ENCODE results near the gene SIL1.

DNA sequence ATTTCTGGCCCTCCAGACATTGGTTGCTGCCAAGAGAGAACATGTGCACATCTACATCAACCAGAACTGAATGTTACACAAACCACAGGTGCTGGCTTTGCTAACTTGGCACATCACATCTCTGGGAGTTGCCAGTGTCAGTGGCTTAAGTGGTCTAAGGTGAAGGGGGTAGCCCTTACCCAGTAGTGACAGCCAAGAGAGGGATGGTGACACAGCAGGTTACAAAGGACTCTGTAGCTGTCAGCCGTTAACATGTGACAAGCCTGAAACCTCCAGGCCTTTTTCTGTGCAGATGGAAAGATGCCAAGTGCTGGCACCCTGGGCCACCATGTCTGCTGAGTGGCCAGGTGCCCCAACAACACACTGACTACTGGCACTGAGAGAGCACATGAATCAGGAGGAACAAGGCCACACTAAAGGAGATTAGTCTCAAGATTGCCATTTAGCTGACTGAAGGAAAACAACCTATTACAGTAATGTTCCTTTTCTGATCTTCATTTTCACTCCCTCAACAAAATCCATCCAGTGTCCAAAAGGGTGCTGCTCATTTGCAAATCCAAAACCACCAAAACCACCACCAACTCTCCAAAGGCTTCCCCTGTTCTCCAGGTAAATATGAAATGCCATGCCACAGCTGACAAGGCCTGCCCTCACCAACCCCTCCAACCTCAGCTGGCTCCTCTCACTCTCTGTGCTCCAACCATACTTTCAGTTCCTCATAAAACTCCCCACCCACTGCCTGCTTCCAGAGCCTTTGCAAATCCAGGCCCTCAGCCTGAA, 20.2 kb downstream of the SIL1 start:
- TF ChIP-seq FOSL1 (IDR thresholded peaks at IDR 0.05; ENCODE audit: insufficient read depth, low read depth, low read length) (no peak), POLR2A (IDR thresholded peaks at IDR 0.05; ENCODE audit: control extremely low read depth in 1 of 2, low read depth in 2 of 2, low read length in 2 of 2) (no peak), RAD21 (IDR thresholded peaks at IDR 0.05 in 1 of 2, conservative IDR thresholded peaks at IDR 0.05 in 1 of 2; ENCODE audit: low read depth in 2 of 2, low read length in 2 of 2) (no peak), SRF (IDR thresholded peaks at IDR 0.05; ENCODE audit: low read depth, low read length) (no peak), ATF2 (IDR thresholded peaks at IDR 0.05; ENCODE audit: low read length) (no peak)
- TF ChIP-seq, protein P1, sequence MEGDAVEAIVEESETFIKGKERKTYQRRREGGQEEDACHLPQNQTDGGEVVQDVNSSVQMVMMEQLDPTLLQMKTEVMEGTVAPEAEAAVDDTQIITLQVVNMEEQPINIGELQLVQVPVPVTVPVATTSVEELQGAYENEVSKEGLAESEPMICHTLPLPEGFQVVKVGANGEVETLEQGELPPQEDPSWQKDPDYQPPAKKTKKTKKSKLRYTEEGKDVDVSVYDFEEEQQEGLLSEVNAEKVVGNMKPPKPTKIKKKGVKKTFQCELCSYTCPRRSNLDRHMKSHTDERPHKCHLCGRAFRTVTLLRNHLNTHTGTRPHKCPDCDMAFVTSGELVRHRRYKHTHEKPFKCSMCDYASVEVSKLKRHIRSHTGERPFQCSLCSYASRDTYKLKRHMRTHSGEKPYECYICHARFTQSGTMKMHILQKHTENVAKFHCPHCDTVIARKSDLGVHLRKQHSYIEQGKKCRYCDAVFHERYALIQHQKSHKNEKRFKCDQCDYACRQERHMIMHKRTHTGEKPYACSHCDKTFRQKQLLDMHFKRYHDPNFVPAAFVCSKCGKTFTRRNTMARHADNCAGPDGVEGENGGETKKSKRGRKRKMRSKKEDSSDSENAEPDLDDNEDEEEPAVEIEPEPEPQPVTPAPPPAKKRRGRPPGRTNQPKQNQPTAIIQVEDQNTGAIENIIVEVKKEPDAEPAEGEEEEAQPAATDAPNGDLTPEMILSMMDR (IDR thresholded peaks at IDR 0.05; ENCODE audit: control extremely low read depth in 1 of 3, insufficient read depth in 1 of 3, low read depth in 1 of 3, low read length in 3 of 3) = no peak
